Measurements from ENCODE around the gene ELOVL6.

- TF ChIP-seq ZNF274 (IDR thresholded peaks at IDR 0.05; ENCODE audit: low read depth, low read length), result no peak
- TF ChIP-seq SRF (IDR thresholded peaks at IDR 0.05; ENCODE audit: low read depth), result no peak
- TF ChIP-seq CEBPB (IDR thresholded peaks at IDR 0.05; ENCODE audit: low read depth), result no peak
- no peak for TF ChIP-seq TCF7L2 (IDR thresholded peaks at IDR 0.05; ENCODE audit: borderline replicate concordance, extremely low read depth, insufficient read depth, insufficient read length)
- TF ChIP-seq, protein P1, sequence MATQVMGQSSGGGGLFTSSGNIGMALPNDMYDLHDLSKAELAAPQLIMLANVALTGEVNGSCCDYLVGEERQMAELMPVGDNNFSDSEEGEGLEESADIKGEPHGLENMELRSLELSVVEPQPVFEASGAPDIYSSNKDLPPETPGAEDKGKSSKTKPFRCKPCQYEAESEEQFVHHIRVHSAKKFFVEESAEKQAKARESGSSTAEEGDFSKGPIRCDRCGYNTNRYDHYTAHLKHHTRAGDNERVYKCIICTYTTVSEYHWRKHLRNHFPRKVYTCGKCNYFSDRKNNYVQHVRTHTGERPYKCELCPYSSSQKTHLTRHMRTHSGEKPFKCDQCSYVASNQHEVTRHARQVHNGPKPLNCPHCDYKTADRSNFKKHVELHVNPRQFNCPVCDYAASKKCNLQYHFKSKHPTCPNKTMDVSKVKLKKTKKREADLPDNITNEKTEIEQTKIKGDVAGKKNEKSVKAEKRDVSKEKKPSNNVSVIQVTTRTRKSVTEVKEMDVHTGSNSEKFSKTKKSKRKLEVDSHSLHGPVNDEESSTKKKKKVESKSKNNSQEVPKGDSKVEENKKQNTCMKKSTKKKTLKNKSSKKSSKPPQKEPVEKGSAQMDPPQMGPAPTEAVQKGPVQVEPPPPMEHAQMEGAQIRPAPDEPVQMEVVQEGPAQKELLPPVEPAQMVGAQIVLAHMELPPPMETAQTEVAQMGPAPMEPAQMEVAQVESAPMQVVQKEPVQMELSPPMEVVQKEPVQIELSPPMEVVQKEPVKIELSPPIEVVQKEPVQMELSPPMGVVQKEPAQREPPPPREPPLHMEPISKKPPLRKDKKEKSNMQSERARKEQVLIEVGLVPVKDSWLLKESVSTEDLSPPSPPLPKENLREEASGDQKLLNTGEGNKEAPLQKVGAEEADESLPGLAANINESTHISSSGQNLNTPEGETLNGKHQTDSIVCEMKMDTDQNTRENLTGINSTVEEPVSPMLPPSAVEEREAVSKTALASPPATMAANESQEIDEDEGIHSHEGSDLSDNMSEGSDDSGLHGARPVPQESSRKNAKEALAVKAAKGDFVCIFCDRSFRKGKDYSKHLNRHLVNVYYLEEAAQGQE (IDR thresholded peaks at IDR 0.05; ENCODE audit: low read depth), result no peak
- TF ChIP-seq CTCF (IDR thresholded peaks at IDR 0.05 in 2 of 3, conservative IDR thresholded peaks at IDR 0.05 in 1 of 3; ENCODE audit: borderline replicate concordance in 1 of 3, insufficient read depth in 1 of 3, low read depth in 2 of 3, low read length in 2 of 3), result no peak
- no peak for TF ChIP-seq SIN3A (IDR thresholded peaks at IDR 0.05; ENCODE audit: low read depth)
- no peak for TF ChIP-seq EZH2phosphoT487 (IDR thresholded peaks at IDR 0.05; ENCODE audit: borderline replicate concordance)
- TF ChIP-seq POLR2AphosphoS5 (IDR thresholded peaks at IDR 0.05; ENCODE audit: low read depth, low read length), result no peak
- no peak for TF ChIP-seq MAX (IDR thresholded peaks at IDR 0.05)
- TF ChIP-seq ZFX (IDR thresholded peaks at IDR 0.05), result no peak
- no peak for TF ChIP-seq ATF3 (IDR thresholded peaks at IDR 0.05)
- TF ChIP-seq POLR2A (IDR thresholded peaks at IDR 0.05; ENCODE audit: borderline replicate concordance, extremely low read depth, insufficient read depth, insufficient read length), result no peak
- TF ChIP-seq JUND (IDR thresholded peaks at IDR 0.05), result no peak
These were observed 137.3 kb downstream of the ELOVL6 start for GRCh38 chr4:110061076-110061475.
